GM23338 (cell line): ENCODE results near the gene FLNC. TPM values are rescaled to one million over a fixed set of nuclear protein-coding genes. Genes with fewer than 3 reads are reported as not detected.

ENCODE experiments used
- ATAC-seq: fragments of 200-7000 bp; cut with Tn5 transposase; 3 replicates; pipeline ENCODE4 v1.9.1; 2020
- DNase-seq: peaks from one replicate; pipeline ENCODE4 v3.0.0-alpha.2; 2015; ENCODE audit warnings: low spot score
- H2AFZ ChIP-seq: fragments of 200-600 bp; sonication (generic); 2 replicates; pipeline ENCODE4 v1.8.0; 2016; ENCODE audit warnings: antibody characterized with exemption, mild to moderate bottlenecking, moderate library complexity
- H3F3A ChIP-seq: fragments of 200-600 bp; sonication (generic); replicated peaks from 2 replicates; pipeline ENCODE4 v1.8.0; 2017; ENCODE audit warnings: antibody characterized with exemption, mixed run types, low read depth
- H3K27ac ChIP-seq: fragments of 200-600 bp; sonication (generic); 2 replicates; pipeline ENCODE4 v1.6.1; 2016; ENCODE audit warnings: low read depth
- H3K27me3 ChIP-seq: fragments of 200-600 bp; sonication (generic); 2 replicates; pipeline ENCODE4 v1.8.0; 2016; ENCODE audit warnings: mild to moderate bottlenecking, mixed run types, moderate library complexity; ENCODE audit not compliant: insufficient read depth
- H3K36me3 ChIP-seq: fragments of 200-600 bp; sonication (generic); 2 replicates; pipeline ENCODE4 v1.8.0; 2016; ENCODE audit warnings: mild to moderate bottlenecking; ENCODE audit not compliant: insufficient read depth
- H3K4me1 ChIP-seq: fragments of 200-600 bp; sonication (generic); 2 replicates; pipeline ENCODE4 v1.8.0; 2016; ENCODE audit warnings: mild to moderate bottlenecking, moderate library complexity; ENCODE audit not compliant: insufficient read depth
- H3K4me2 ChIP-seq: fragments of 200-600 bp; sonication (generic); 2 replicates; pipeline ENCODE4 v1.7.1; 2017; ENCODE audit warnings: mixed run types
- H3K4me3 ChIP-seq: fragments of 200-600 bp; sonication (generic); 2 replicates; pipeline ENCODE4 v1.6.1; 2016; ENCODE audit warnings: mixed run types
- H3K79me2 ChIP-seq: fragments of 200-600 bp; sonication (generic); replicated peaks from 2 replicates; pipeline ENCODE4 v1.8.0; 2017; ENCODE audit warnings: mild to moderate bottlenecking; ENCODE audit not compliant: insufficient read depth
- H3K9me2 ChIP-seq: fragments of 200-600 bp; sonication (generic); 2 replicates; pipeline ENCODE4 v1.8.0; 2017; ENCODE audit not compliant: insufficient read depth
- H4K20me1 ChIP-seq: fragments of 200-600 bp; sonication (generic); replicated peaks from 2 replicates; pipeline ENCODE4 v1.8.0; 2017; ENCODE audit warnings: mild to moderate bottlenecking; ENCODE audit not compliant: insufficient read depth
- H3K27ac Mint-ChIP-seq: 2 replicates; pipeline ENCODE4 v1.8.0; 2020; ENCODE audit warnings: inconsistent platforms, mild to moderate bottlenecking, moderate library complexity, mixed read lengths
- H3K27me3 Mint-ChIP-seq: 3 replicates; pipeline ENCODE4 v1.8.0; 2022; ENCODE audit warnings: low read depth, mild to moderate bottlenecking, moderate library complexity, mixed read lengths, inconsistent platforms; ENCODE audit not compliant: insufficient read depth, poor library complexity
- H3K36me3 Mint-ChIP-seq: 3 replicates; pipeline ENCODE4 v1.8.0; 2021; ENCODE audit warnings: low read depth, mild to moderate bottlenecking, inconsistent platforms, moderate library complexity, mixed read lengths
- H3K4me1 Mint-ChIP-seq: 3 replicates; pipeline ENCODE4 v1.8.0; 2020; ENCODE audit warnings: mild to moderate bottlenecking, inconsistent platforms, mixed read lengths
- H3K4me3 Mint-ChIP-seq: 3 replicates; pipeline ENCODE4 v1.8.0; 2021; ENCODE audit warnings: moderate library complexity, mild to moderate bottlenecking, inconsistent platforms, mixed read lengths
- H3K9me3 Mint-ChIP-seq: 3 replicates; pipeline ENCODE4 v1.8.0; 2020; ENCODE audit warnings: moderate library complexity, mild to moderate bottlenecking, inconsistent platforms, mixed read lengths
- CREB1 ChIP-seq: fragments of 250-450 bp; sonication (Bioruptor Pico); IDR thresholded peaks from 2 replicates; pipeline ENCODE4 v1.5.0; 2020; ENCODE audit warnings: low read depth, mild to moderate bottlenecking, moderate library complexity
- EZH2phosphoT487 ChIP-seq: fragments of 200-600 bp; sonication (generic); IDR thresholded peaks from one replicate; pipeline ENCODE4 v1.8.1; 2018; ENCODE audit warnings: antibody characterized with exemption; ENCODE audit not compliant: unreplicated experiment
- NANOG ChIP-seq: IDR thresholded peaks from 2 replicates; pipeline ENCODE4 v1.6.1; 2016; ENCODE audit warnings: antibody characterized with exemption, borderline replicate concordance
- ZNF331 ChIP-seq: fragments of 250-450 bp; sonication (Bioruptor Pico); IDR thresholded peaks from 2 replicates; pipeline ENCODE4 v1.5.0; 2020; ENCODE audit warnings: low read depth, mild to moderate bottlenecking, moderate library complexity
- ZNF462 ChIP-seq: fragments of 250-450 bp; sonication (Bioruptor Pico); IDR thresholded peaks from 2 replicates; pipeline ENCODE4 v1.5.0; 2020; ENCODE audit warnings: mild to moderate bottlenecking, moderate library complexity
- polyA plus RNA-seq: library from polyadenylated mRNA; unstranded; fragments of >200 nt; fragmentation: Nextera tagmentation; extraction: Ambion mirVana; gene quantifications from 2 replicates; pipeline ENCODE4 v1.2.1, GENCODE V29; 2016
- total RNA-seq: library from RNA; depleted of rRNA; stranded (reverse); fragments of >200 nt; shearing (Covaris generic); gene quantifications from 2 replicates; pipeline ENCODE4 v1.2.3, GENCODE V29; 2014
- TF ChIP-seq, protein P1 (sequence below): IDR thresholded peaks from one replicate; pipeline ENCODE4 v1.6.1; 2018; ENCODE audit warnings: antibody characterized with exemption; ENCODE audit not compliant: unreplicated experiment

The FLNC gene
- total and polyA plus RNA-seq, 2 experiments from 2014 or later: 0.65 to 11.8 TPM

DNA sequence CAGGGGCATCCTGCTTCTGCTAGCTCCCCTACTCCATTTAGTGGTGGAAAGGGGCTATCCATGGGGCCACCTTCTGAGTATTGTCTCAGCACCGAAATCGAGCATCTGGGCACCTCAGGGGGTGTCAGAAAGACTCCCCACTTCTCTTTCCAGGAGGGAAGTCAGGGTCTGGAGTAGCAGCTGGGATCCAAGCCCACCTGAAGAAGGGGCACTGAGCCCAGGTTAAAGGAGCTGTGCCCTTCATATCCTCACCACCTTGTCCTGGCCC, 2.6 kb downstream of the FLNC start:
- H3K36me3 ChIP-seq: no peaks in the 10 kb centered on the region
- H3K4me1 Mint-ChIP-seq: peaks cover 30% of the 10 kb centered on the region
- H3K4me2 ChIP-seq: peak overlapping the region; percentile 96
- no peaks in the 10 kb centered on the region for H3K36me3 Mint-ChIP-seq
- peak overlapping the region; percentile 98 for H2AFZ ChIP-seq
- peaks cover 53% of the 10 kb centered on the region for H3K27me3 Mint-ChIP-seq
- ATAC-seq (no peak), DNase-seq (no peak)
- peak overlapping the region; percentile 70 for H3K4me3 Mint-ChIP-seq
- peaks cover 42% of the 10 kb centered on the region for H3K27me3 ChIP-seq
- H3F3A ChIP-seq: peaks cover 6% of the 10 kb centered on the region
- peak overlapping the region; percentile 76 for H3K4me3 ChIP-seq
- no peak overlapping the region for H3K27ac Mint-ChIP-seq
- TF ChIP-seq ZNF462 (no peak), NANOG (no peak), ZNF331 (CRISPR knock-in tag) (no peak), CREB1 (no peak), EZH2phosphoT487 (no peak)
- TF ChIP-seq, protein P1, sequence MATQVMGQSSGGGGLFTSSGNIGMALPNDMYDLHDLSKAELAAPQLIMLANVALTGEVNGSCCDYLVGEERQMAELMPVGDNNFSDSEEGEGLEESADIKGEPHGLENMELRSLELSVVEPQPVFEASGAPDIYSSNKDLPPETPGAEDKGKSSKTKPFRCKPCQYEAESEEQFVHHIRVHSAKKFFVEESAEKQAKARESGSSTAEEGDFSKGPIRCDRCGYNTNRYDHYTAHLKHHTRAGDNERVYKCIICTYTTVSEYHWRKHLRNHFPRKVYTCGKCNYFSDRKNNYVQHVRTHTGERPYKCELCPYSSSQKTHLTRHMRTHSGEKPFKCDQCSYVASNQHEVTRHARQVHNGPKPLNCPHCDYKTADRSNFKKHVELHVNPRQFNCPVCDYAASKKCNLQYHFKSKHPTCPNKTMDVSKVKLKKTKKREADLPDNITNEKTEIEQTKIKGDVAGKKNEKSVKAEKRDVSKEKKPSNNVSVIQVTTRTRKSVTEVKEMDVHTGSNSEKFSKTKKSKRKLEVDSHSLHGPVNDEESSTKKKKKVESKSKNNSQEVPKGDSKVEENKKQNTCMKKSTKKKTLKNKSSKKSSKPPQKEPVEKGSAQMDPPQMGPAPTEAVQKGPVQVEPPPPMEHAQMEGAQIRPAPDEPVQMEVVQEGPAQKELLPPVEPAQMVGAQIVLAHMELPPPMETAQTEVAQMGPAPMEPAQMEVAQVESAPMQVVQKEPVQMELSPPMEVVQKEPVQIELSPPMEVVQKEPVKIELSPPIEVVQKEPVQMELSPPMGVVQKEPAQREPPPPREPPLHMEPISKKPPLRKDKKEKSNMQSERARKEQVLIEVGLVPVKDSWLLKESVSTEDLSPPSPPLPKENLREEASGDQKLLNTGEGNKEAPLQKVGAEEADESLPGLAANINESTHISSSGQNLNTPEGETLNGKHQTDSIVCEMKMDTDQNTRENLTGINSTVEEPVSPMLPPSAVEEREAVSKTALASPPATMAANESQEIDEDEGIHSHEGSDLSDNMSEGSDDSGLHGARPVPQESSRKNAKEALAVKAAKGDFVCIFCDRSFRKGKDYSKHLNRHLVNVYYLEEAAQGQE: no peak
- no peak overlapping the region for H3K27ac ChIP-seq
- H3K9me2 ChIP-seq: no peaks in the 10 kb centered on the region
- H4K20me1 ChIP-seq: no peaks in the 10 kb centered on the region
- peaks cover 28% of the 10 kb centered on the region for H3K4me1 ChIP-seq
- H3K9me3 Mint-ChIP-seq: no peaks in the 10 kb centered on the region
- H3K79me2 ChIP-seq: no peaks in the 10 kb centered on the region
